Panc1 (cell line): ENCODE results near the gene SNX10. TPM values are rescaled to one million over a fixed set of nuclear protein-coding genes. Genes with fewer than 3 reads are reported as not detected.

Experiments
- ATAC-seq: fragments of 200-7000 bp; cut with Tn5 transposase; 2 replicates; pipeline ENCODE4 v1.9.1; 2020; ENCODE audit warnings: mild to moderate bottlenecking, moderate library complexity
- BruUV-seq: library from RNA; stranded (reverse); fragments of 400-500 nt; replicated peaks from 2 replicates; lab custom pipeline; 2021; lab: Mats Ljungman, UMichigan
- CTCF ChIA-PET: fragments of 300-600 bp; sonication (Branson Sonifier 250); formaldehyde crosslinking; loops from one replicate; lab custom pipeline; 2022; ENCODE audit warnings: antibody characterized with exemption; lab: Charles Lee
- POLR2A ChIA-PET: fragments of 300-600 bp; sonication (Branson Sonifier 250); formaldehyde crosslinking; loops from one replicate; lab custom pipeline; 2022; ENCODE audit warnings: antibody characterized with exemption; lab: Charles Lee
- DNase-seq: peaks from one replicate; pipeline ENCODE4 v3.0.0-alpha.2; 2010; ENCODE audit warnings: low read depth, low spot score
- H3K27ac ChIP-seq: 2 replicates; pipeline ENCODE4 v1.5.1; 2011; ENCODE audit warnings: mild to moderate bottlenecking, low read length, inconsistent platforms
- H3K27me3 ChIP-seq: fragments of 200-500 bp; sonication (Bioruptor generic); 2 replicates; pipeline ENCODE4 v1.6.0; 2014; ENCODE audit warnings: low read length, inconsistent platforms; ENCODE audit not compliant: control insufficient read depth, insufficient read depth
- H3K36me3 ChIP-seq: fragments of 200-500 bp; sonication (Bioruptor generic); 2 replicates; pipeline ENCODE4 v1.5.1; 2014; ENCODE audit warnings: inconsistent platforms, mild to moderate bottlenecking, low read length, moderate library complexity; ENCODE audit not compliant: control insufficient read depth, insufficient read depth
- H3K4me1 ChIP-seq: 2 replicates; pipeline ENCODE4 v1.5.1; 2011; ENCODE audit warnings: inconsistent platforms, mild to moderate bottlenecking, low read length, moderate library complexity; ENCODE audit not compliant: control insufficient read depth, insufficient read depth
- H3K4me3 ChIP-seq, 2 experiments: 2 replicates each; pipeline ENCODE4 v1.5.1; 2011 to 2012; ENCODE audit warnings: low read depth in 2 of 2, low read length in 2 of 2, mild to moderate bottlenecking in 2 of 2, inconsistent platforms in 1 of 2, moderate library complexity in 1 of 2
- H3K9me3 ChIP-seq: fragments of 200-500 bp; sonication (Bioruptor generic); 2 replicates; pipeline ENCODE4 v1.5.1; 2014; ENCODE audit warnings: low read depth, mild to moderate bottlenecking, inconsistent platforms, low read length, moderate library complexity; ENCODE audit not compliant: control insufficient read depth, insufficient read depth
- POLR2AphosphoS5 ChIP-seq: IDR thresholded peaks from 2 replicates; pipeline ENCODE4 v1.6.1; 2012; ENCODE audit warnings: mild to moderate bottlenecking, low read depth, low read length, moderate library complexity
- SIN3A ChIP-seq: IDR thresholded peaks from 2 replicates; pipeline ENCODE4 v1.6.1; 2012; ENCODE audit warnings: low read depth, mild to moderate bottlenecking, low read length, moderate library complexity, borderline replicate concordance; ENCODE audit not compliant: insufficient read depth
- TCF7L2 ChIP-seq: IDR thresholded peaks from 2 replicates; pipeline ENCODE4 v1.6.1; 2011; ENCODE audit warnings: mild to moderate bottlenecking, low read depth, low read length, inconsistent platforms
- in situ Hi-C: cut with HindIII; loops from 2 replicates; pipeline ENCODE4 v1.10.0; 2016; ENCODE audit warnings: low sequenced_read_pairs, low pct_unique_long_range_greater_than_20kb
- intact Hi-C: fragments of 100-400 bp; cut with micrococcal nuclease; formaldehyde crosslinking; loops from one replicate; pipeline ENCODE4 v1.10.0; 2022; ENCODE audit not compliant: unreplicated experiment
- total RNA-seq: library from RNA; stranded (reverse); gene quantifications from one replicate; pipeline ENCODE4 v1.2.1, GENCODE V29; 2021; ENCODE audit not compliant: unreplicated experiment
- TF ChIP-seq, protein P1 (sequence below): fragments of 450-650 bp; IDR thresholded peaks from 2 replicates; pipeline ENCODE4 v1.5.1; 2017; ENCODE audit warnings: mild to moderate bottlenecking
- TF ChIP-seq, protein P2 (sequence below), 2 experiments: IDR thresholded peaks; 2 replicates each; pipeline ENCODE4 v1.6.1; 2011 to 2012; ENCODE audit warnings: low read depth in 2 of 2, control low read depth in 1 of 2, low read length in 1 of 2, mild to moderate bottlenecking in 1 of 2, moderate library complexity in 1 of 2; ENCODE audit not compliant: insufficient read depth in 1 of 2

The SNX10 gene
- total RNA-seq, 1 experiment from 2014 or later: 21.8 TPM

DNA sequence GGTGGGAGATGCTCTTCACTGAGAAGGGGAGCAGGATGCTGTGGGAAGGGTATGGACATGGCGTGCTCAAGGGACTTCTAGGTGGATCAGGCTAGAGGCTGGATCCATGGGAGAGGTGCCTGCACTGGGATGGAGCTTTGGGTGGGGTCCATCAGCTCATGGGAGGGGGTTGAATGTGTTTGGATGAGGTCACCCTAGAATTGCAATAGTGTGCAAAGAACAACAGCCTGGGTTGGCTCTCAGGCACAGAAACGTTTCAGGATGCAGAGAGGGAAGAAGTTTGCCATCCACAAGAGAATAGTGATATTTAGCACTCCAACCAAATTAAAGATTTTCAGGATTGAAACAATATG is 66.1 kb downstream of the SNX10 start:
- CTCF ChIA-PET: no interaction called here
- no TSS peak for BruUV-seq
- no peak for ATAC-seq

DNA sequence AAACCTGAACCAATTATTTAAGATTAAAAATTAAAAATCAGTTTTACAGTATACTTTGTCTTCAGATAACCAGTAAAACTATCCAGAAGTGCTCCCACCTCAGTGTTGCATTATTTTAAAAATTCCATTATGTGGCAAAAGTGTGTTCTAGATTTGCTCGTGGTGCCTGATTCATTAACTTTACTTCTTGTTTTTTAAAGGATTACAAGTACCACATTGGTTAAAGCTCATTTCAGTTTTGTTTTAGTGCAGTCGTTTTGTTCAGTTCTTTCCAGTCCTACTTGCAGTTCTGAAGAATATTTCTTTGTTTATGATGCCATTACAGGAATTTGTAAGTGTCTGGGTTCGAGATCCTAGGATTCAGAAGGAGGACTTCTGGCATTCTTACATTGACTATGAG is 69.0 kb downstream of the SNX10 start:
- TF ChIP-seq TCF7L2 (no peak), SIN3A (no peak), POLR2AphosphoS5 (no peak)
- TF ChIP-seq, protein P1, sequence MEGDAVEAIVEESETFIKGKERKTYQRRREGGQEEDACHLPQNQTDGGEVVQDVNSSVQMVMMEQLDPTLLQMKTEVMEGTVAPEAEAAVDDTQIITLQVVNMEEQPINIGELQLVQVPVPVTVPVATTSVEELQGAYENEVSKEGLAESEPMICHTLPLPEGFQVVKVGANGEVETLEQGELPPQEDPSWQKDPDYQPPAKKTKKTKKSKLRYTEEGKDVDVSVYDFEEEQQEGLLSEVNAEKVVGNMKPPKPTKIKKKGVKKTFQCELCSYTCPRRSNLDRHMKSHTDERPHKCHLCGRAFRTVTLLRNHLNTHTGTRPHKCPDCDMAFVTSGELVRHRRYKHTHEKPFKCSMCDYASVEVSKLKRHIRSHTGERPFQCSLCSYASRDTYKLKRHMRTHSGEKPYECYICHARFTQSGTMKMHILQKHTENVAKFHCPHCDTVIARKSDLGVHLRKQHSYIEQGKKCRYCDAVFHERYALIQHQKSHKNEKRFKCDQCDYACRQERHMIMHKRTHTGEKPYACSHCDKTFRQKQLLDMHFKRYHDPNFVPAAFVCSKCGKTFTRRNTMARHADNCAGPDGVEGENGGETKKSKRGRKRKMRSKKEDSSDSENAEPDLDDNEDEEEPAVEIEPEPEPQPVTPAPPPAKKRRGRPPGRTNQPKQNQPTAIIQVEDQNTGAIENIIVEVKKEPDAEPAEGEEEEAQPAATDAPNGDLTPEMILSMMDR: no peak
- TF ChIP-seq, protein P2, sequence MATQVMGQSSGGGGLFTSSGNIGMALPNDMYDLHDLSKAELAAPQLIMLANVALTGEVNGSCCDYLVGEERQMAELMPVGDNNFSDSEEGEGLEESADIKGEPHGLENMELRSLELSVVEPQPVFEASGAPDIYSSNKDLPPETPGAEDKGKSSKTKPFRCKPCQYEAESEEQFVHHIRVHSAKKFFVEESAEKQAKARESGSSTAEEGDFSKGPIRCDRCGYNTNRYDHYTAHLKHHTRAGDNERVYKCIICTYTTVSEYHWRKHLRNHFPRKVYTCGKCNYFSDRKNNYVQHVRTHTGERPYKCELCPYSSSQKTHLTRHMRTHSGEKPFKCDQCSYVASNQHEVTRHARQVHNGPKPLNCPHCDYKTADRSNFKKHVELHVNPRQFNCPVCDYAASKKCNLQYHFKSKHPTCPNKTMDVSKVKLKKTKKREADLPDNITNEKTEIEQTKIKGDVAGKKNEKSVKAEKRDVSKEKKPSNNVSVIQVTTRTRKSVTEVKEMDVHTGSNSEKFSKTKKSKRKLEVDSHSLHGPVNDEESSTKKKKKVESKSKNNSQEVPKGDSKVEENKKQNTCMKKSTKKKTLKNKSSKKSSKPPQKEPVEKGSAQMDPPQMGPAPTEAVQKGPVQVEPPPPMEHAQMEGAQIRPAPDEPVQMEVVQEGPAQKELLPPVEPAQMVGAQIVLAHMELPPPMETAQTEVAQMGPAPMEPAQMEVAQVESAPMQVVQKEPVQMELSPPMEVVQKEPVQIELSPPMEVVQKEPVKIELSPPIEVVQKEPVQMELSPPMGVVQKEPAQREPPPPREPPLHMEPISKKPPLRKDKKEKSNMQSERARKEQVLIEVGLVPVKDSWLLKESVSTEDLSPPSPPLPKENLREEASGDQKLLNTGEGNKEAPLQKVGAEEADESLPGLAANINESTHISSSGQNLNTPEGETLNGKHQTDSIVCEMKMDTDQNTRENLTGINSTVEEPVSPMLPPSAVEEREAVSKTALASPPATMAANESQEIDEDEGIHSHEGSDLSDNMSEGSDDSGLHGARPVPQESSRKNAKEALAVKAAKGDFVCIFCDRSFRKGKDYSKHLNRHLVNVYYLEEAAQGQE (IDR thresholded peaks at IDR 0.05; ENCODE audit: insufficient read depth in 1 of 2, low read depth in 2 of 2, low read length in 1 of 2): no peak
- ATAC-seq (no peak), DNase-seq (no peak)
- in situ Hi-C loops (no loop called here), intact Hi-C loops (loop anchor here (5.0 to 10.0 kb wide), 2 partner anchors 68 to 176 kb away; partner anchors contain the start of gene SNX10)
- POLR2A ChIA-PET: no interaction called here
- Histone ChIP-seq H3K4me3 (no peak overlapping the region), H3K27me3 (no peaks in the 10 kb centered on the region), H3K9me3 (no peaks in the 10 kb centered on the region), H3K4me1 (no peaks in the 10 kb centered on the region), H3K27ac (no peak overlapping the region), H3K36me3 (no peaks in the 10 kb centered on the region)
- no TSS peak for BruUV-seq
- CTCF ChIA-PET: no interaction called here

More for the DNA sequence above, 66.1 kb downstream of the SNX10 start:
- Histone ChIP-seq H3K27ac (no peak overlapping the region), H3K27me3 (no peaks in the 10 kb centered on the region), H3K36me3 (no peaks in the 10 kb centered on the region), H3K4me3 (no peak overlapping the region), H3K4me1 (no peaks in the 10 kb centered on the region), H3K9me3 (no peaks in the 10 kb centered on the region)
- in situ Hi-C loops: no loop called here
- TF ChIP-seq TCF7L2 (no peak), SIN3A (no peak), POLR2AphosphoS5 (no peak)
- TF ChIP-seq, protein P1: no peak
- TF ChIP-seq, protein P2 (IDR thresholded peaks at IDR 0.05; ENCODE audit: insufficient read depth in 1 of 2, low read depth in 2 of 2, low read length in 1 of 2): no peak
- DNase-seq: no peak
- intact Hi-C loops: no loop called here
- POLR2A ChIA-PET: no interaction called here
